ENCODE results near the gene TCF12.
"Not testable (repeated sequence)": the region's sequence is repeated elsewhere in the genome, so short reads cannot be mapped to it uniquely, and the experiment has no call there.

The TCF12 gene

DNA sequence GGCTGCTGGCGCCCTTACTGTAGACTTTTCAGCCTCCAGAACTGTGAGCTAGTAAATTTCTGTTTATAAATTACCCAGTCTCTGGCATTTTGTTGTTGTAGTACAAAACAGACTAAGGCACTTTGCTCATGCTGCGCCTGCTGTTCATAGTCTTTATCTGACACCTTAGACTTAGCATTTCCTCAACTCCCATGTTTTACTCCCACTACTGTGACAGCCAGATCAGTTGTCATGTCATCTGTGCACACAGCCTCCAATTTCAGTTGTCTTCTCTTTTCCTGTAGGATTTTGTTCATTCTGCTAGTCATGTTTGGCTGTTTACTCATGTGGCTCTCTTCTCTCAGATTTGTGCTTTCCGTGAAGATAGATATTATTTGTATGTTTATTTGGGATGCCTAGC, 62.0 kb downstream of the TCF12 start:
- DNase-seq, result no peak

DNA sequence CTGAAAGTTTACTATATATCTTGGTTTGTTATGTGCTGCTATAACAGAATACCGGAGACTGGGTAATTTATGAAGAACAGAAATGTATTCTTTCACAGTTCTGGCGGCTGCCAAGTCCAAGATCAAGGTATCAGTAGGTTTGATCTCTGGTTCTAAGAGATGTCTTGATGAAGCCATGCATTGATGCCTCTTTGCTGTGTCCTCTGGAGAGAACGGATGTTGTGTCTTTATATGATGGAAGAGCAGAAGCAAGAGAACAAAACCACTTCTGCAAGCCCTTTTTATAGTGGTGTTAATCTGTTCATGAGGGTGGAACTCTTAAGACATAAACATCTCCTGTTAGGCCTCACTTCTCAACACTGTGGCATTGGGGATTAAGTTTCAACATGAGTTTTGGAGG, 62.7 kb downstream of the TCF12 start:
- DNase-seq, result no peak

DNA sequence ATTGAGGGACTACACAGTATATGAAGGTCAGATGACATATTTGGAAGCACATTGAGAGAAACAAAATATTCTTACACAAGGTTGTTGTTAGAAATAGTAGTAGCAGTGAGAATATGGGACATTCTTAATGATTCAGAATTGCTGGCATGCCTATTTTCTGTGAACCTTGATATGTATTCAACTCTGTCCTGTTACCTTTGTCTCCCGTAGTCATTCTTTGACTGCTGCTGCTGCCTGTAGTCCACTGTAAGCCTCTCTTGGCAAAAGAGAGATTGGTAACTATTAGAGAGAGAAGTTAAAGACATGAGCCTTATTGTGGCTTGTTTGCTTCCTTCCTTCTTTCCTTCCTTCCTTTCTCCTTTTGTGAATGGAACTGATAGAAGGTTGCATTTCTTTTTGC, 64.5 kb downstream of the TCF12 start:
- no peak for DNase-seq

DNA sequence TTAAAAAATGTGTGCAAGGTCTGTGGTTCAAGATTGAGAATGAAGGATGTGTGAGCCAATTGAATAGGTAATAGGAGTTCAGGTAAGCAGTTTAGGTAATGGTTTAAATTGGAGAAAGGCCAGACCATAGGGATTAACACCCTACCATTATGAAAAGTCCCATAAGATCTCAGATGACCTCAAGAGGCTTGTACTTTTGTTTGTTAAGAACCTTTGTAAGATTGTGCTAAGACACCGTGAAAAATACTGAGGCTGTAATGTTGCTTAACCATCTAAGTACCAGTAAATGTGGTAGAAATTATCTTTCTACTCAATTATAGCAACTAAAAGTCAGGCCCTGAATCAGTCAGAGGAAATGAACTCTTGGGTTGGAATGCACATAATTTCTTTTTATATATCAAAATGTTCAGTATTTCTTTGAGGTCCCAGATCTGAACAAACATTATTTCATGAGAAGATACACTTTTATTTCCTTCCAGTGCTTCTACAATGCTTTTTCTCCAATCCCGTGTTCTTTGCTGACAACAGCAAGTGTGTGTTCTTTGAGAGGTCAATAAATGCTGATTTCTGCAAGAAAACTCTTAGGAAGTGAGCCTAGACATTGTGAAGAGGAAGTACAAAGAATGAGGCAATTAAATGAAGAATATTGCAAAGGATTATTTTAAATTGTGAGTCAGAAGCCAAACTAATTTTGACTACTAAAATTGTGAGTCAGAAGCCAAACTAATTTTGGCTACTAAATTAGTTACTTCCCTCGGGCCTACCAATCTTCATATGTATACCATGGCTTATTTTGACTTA, 66.4 kb downstream of the TCF12 start:
- DNase-seq, result peak; percentile 65

DNA sequence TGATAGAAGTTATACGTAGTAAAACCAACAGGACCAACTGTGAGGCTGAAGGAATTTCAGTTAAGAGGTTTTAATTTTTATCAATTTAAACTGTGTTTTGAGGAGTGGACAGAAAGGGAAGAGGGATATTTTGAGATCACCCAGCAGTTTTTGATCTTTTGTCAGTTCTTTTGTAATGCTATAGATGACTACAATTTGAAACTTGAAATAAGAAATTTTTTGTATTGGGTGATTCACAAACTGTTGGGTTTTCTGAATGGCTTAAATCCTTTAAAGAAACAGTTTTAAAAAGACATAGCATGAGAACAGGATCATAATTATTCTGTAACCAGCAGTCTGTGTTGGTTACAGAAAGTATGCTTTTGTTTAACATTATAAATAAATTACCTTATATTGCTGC, 67.4 kb downstream of the TCF12 start:
- DNase-seq, result no peak

DNA sequence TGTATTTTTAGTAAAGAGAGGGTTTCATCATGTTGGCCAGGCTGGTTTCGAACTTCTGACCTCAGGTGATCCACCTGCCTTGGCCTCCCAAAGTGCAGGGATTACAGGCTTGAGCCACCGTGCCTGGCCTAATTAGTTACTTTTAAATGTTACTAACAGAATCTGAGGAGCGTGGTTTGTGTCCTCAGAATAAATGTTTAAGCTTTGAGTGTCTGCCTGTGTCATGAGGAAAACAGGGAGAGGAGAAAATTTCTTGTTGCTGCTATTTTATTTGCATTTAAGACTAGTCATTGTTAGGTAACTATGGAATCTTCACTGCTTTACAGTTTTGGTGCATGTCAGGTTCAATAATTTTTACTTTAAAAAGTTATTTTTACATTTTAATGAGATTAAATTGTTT, 68.8 kb downstream of the TCF12 start:
- DNase-seq, result no peak

DNA sequence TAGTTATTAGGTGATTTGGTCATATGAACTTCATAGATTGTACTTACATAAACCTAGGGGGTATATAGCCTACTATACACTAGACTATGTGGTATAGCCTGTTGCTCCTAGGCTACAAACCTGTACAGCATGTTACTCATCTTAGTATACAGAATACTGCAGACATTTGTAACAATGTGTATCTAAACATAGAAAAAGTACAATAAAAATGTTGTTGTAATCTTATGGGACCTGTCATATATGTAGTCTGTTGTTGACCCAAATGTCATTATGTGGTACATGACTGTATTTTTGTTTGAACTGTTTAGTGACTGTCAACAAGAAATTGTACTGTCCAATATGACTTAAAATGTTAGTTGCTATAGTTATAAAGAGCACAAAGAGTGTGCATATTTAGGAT, 69.8 kb downstream of the TCF12 start:
- no peak for DNase-seq

DNA sequence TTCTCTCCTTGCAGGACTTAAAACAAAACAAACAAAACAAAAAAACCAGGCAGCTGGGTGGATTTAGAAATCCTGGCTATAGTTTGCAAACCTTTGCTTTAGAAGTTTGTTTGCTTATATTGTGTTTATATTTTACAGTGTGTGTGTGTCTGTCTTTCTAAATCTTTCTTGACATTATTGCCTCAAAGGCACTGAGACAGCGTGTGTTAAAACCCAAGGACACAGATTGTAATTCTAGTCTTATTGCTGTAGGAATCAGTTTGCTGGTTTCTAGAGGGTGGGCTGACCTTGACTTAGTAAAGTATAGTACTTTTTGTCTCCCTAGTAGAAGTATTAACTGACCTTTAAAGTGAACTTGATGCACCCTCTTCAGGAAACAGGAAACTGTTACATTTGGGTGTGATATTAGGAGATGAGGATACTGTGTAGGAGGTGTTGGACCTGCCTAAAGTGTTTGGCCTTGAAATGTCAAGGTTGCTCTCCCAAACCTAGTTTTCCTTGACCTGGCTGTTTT, 71.0 kb downstream of the TCF12 start:
- no peak for DNase-seq

DNA sequence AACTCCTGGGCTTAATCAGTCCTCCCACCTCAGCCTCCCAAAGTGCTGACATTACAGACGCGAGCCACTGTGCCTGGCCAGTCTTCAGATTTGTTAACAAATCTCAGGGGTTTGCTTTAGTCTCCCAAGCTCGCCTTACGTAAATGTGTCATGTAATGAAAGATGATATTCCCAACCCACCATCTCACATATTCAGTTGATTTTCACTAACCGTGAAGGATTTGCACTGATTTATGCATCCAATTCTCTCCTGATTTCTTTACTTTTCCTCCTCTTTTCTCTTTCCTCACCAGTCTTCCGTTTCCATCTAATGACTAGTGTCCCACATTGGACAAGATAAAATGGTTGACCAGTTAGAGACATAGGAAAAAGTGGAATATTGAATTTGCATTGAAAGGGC, 72.6 kb downstream of the TCF12 start:
- DNase-seq, result no peak

DNA sequence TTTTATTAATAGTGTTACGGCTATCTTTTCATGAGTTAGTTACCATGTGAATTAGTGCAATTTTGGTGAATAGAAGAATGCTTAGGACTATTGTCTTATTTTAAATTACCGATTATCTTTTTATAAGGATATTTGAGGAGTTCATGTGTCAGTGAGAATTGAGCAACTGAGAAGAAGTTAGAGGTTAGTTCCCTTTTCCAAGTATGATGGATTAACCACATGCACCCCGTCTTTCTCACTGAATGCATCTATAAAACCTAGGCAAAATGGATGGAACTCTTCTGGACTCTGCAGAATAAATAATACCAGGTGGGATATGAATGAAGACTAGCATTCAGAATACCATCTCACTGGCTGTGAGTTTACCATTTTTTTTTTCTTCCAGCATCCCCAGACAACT, 74.3 kb downstream of the TCF12 start:
- no peak for DNase-seq

DNA sequence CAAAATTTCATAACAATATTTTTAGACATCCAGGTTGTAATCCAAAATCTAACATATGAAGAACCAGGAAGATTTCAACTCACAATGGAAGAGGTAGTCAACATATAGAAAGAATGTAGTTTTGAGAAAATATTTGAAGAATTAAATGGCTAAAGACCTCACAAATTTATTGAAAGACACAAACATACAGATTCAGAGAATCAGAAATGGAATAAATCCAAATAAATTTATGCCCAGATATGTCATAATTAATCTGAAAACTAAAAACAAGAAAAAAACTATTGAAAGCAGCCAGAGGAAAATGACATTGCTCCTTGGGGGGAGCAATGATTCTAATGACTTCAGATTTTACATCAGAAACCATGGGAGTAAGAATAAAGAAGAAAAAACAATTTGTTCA, 75.8 kb downstream of the TCF12 start:
- no peak for DNase-seq

DNA sequence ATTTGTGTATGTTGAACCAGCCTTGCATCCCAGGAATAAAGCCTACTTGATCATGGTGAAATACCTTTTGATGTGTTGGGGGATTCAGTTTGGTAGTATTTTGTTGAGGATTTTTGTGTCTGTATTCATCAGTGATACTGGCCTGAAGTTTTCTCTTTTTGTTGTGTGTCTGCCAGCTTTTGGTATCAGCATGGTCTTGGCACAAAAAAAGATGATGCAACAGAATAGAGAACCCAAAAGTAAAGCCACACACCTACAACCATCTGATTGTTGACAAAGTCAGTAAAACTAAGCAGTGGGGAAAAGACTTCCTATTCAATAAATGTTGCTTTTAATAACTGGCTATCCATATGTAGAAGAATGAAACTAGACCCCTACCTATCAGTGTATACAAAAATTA, 77.6 kb downstream of the TCF12 start:
- DNase-seq, result no peak

DNA sequence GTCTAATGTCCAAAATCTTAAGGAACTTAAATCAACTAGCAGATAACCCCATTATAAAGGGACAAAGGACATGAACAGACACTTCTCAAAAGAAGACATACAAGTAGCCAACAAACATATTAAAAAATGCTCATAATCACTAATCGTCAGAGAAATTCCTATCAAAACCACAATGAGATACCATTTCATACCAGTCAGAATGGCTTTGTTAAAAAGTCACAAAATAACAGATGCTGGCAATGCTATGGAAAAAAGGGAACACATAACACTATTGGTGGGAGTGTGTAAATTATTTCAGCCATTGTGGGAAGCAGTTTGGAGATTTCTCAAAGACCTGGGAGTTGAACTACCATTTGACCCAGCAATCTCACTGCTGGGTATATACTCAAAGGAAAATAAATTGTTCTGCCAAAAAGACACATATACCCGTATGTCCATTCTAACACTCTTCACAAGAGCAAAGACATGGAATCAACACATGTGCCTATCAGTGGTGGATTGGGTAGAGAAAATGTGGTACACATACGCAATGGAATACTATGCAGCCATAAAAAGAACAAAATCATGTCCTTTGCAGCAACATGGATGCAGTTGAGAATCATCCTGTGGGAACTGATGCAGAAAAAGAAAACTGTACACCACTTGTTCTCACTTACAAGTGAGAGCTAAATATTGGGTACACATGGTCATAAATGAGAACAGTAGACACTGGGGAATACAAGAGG, 78.5 kb downstream of the TCF12 start:
- no peak for DNase-seq

DNA sequence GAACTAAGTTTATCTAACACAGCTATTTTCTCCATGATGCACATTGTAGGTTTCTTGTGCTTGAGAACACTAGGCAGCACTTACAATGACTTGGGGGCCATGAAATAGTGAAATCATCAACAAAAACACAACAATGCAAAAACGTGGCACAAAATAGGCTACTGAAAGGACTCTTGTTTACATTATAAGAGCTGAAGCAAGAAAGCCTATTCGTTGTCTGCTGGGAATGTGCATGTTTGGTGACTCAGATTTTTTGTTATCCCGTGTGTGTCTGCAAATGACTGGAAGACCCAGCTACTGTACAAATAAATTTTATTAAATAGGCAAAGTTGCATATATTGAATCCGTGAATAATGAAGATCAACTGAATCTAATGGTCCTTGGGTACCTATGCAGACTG, 85.0 kb downstream of the TCF12 start:
- peak; percentile 68 for DNase-seq

DNA sequence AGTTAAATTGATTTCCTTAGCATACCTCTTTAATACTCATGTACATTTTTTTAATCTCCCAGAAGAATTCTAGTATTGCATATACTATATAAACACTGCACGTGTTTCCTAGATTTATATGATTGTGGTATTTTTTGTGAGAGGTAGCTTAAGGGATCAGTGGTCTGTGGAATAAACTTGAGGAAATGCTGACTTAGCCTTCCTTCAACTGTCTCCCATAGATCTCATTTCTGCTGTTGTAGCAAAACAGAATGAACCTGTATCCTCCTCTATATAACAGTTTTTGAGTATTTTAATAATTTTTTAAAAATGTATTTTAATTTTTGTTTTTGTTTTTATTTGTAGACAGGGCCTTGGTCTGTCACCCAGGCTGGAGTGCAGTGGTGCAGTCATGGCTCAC, 86.8 kb downstream of the TCF12 start:
- no peak for DNase-seq

DNA sequence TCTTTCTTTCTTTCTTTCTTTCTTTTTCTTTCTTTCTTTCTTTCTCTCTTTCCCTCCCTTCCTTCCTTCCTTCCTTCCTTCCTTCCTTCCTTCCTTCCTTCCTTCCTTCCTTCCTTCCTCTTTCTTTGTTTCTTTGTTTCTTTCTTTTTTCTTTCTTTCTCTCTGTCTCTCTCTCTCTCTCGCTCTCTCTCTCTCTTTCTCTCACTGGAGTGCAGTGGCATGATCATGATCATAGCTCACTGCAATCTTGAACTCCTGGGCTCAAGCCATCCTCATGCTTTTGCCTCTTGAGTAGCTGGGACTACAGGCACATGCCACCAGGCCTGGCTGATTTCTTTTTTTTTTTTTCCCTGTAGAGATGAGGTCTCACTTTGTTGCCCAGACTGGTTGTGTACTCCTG, 89.4 kb downstream of the TCF12 start:
- DNase-seq, result not testable (repeated sequence)

DNA sequence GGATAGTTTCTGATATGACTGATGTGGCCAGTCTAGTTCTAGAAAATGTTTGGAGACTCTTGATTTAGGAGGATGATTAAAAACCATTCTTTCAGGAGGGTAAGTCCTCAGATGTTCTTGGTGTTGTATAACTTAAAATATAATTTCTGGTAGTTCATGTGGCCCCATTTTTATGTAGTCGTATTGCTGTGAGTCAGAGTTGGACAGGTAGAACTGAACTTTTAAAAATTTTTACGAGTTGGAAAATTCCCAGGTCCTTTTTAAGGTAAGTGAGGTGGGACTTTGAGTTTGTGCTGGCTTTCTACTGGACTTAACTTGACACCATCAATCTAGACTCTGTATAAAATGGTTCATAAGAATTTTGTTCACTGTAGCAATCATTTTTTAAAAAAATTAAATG, 92.3 kb downstream of the TCF12 start:
- DNase-seq, result no peak

DNA sequence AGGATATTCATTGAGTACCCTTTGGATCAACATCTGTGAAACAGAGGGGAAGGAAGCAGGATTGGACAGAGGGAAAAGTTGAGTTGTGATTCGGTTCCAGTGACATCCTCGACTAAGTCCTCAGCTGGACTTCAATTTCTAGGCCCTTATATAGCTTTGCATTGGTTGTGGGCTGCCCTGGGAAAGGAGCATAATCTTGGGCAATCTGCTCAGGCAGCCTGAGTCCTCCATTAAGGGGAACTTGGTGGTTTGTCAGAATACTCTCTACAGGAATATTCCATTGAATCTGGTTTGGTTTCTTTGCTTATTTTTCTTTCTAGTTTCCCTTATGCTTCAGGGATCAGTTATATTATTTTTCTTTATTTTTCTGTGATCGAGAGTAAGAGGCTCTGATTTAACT, 94.1 kb downstream of the TCF12 start:
- DNase-seq, result no peak

DNA sequence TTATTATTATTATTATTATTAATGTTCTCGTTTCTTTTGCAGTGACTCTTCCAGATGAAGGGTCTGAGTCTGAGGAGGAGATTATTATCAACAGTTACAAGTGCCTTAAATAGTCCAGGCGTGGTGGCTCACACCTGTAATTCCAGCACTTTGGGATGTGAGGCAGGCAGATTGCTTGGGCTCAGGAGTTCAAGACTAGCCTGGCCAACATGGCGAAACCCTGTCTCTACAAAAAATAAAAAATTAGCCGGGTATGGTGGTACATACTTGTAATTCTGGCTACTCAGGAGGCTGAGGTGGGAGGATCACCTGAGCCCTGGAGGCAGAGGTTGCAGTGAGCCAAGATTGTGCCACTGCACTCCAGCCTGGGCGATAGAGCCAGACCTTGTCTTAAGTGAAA, 96.5 kb downstream of the TCF12 start:
- not testable (repeated sequence) for DNase-seq

DNA sequence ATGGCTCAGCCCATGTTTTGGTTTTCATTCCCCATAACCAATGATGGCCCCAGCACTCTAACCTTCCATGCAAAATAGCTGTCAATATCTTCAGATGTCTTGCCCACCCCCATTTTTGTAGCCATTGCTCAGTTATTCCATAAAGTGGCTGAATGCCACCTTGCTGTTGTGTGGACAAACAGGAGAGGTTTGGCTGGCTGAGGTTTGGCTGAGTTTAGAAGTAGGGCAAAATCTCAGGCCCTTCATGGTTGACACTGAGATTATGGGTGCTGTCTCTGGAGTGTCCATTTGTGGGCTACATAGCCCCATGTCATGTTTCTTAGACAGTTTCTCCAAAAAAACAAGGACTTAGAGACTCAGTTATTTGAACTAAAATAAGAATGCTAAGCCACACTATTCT, 96.9 kb downstream of the TCF12 start:
- no peak for DNase-seq

DNA sequence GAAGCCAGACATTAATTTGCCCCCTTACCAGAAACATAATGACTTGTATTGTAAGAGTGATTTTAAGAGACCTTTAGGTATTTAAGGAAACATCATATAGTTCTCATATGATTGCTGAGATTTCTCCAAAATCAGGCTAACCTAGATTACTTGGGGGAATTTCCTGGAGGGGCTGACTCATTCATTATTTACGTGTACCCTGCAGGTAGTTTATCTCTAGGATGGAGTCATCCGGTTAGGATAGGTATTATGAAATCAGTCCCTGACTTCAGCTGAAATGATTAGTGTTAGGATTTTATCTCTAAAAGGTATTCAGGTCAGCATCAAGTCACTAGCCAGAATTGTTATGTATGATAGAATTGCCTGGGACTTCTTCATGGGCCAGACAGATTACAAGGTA, 97.5 kb downstream of the TCF12 start:
- DNase-seq, result no peak

DNA sequence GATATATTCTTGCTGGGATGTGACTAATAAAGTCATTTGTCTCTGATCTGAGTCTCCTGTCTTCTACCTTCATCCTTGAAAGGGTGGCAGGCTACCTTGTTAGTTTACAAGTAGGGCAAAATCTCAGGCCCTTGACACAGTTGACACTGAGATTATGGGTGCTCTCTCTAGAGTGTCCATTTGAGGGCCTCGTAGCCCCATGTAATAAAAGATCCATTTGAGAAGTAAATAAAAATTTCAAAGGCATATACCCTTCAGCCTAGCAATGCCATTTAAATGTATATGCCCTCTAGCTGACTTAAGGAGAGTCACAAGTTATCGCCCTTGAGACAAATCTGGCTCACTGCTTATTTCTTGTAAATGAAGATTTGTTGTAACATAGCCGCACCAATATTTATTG, 98.6 kb downstream of the TCF12 start:
- peak; percentile 20 for DNase-seq

DNA sequence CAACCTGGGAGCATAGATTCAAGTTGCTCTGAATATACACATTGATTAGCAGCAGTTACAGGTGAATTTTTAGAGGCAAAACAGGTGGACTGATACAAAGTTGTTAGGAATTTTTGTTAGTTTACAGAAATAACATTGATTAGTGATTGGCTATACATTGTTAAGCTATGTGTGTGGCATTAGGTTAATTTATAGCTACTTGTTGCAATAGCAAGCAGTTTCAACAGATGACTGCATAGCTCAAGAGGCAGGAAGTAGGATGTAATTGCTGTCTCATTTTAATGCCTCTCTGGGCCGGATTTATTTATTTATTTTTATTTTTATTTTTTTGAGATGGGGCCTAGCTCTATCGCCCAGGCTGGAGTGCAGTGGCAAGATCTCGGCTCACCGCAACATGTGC, 99.7 kb downstream of the TCF12 start:
- peak; percentile 40 for DNase-seq

DNA sequence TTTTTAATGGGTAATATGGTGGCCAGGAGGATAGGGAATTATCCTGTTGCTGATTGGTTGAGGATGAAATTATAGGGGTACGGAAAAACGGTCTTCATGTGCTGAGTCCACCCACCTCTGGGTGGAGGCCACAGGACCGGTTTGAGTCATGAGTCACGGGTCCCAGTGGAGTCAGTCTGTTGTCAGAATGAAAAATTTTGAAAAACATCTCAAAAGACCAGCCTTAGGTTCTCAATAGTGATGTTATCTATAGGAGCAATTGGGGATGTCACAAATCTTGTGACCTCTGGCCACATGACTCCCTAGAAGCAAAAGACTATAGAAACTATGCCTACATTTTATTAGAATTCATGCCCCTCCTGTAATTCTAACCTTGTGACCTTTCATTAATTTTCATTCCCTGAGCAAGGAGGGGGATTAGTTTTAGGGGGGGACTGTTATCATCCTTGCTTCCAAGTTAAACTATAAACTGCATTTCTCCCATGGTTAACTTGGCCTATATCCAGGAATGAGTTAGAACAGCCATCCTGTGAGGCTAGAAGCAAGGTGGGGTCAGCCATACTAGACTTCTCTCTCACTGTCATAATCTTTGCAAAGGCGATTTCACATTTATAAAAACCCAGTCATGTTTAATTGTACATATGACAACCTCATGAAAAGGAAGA, 101.2 kb downstream of the TCF12 start:
- DNase-seq, result peak; percentile 5

Data from fibroblast of skin of abdomen (primary cell).